HepG2 (cell line): ENCODE data around the gene RARG. TPM values are rescaled to one million over a fixed set of nuclear protein-coding genes. Genes with fewer than 3 reads are reported as not detected.

ENCODE experiments used
- ATAC-seq: fragments of 200-7000 bp; cut with Tn5 transposase; 3 replicates; pipeline ENCODE4 v1.9.1; 2020; ENCODE audit warnings: mild to moderate bottlenecking, moderate library complexity
- BruUV-seq: library from RNA; stranded (reverse); fragments of 400-500 nt; replicated peaks from 2 replicates; lab custom pipeline; 2021; lab: Mats Ljungman, UMichigan
- CTCF ChIA-PET: fragments of 300-600 bp; formaldehyde crosslinking; extraction: SDS; loops from one replicate; lab custom pipeline; 2021; ENCODE audit warnings: low total read pairs, inconsistent platforms, low intra/inter-chr PET ratio; lab: Yijun Ruan, JAX
- POLR2A ChIA-PET: fragments of 350-600 bp; sonication (Branson Sonifier 250); formaldehyde crosslinking; loops from one replicate; lab custom pipeline; 2020; ENCODE audit warnings: antibody characterized with exemption, inconsistent platforms; lab: Yijun Ruan, JAX
- DNase-seq: peaks from one replicate; pipeline ENCODE4 v3.0.0-alpha.2; 2015; ENCODE audit warnings: low spot score
- FAIRE-seq: peaks from 3 replicates; lab custom pipeline; 2011; peaks lifted over from hg19 to GRCh38; lab: Jason Lieb, UNC
- H2AFZ ChIP-seq: one replicate; pipeline ENCODE4 v1.6.1; 2011; ENCODE audit warnings: low read length, inconsistent platforms
- H3K27ac ChIP-seq: fragments of 300-600 bp; 3 replicates; pipeline ENCODE4 v1.8.0; 2011; ENCODE audit warnings: mixed run types, mild to moderate bottlenecking, mixed read lengths, low read length, inconsistent platforms; ENCODE audit not compliant: insufficient read depth; ENCODE audit errors: extremely low read length
- H3K27me3 ChIP-seq, 2 experiments: fragments of 200-600 bp in 1 of 2; 2 replicates in 1 of 2; 3 replicates in 1 of 2; pipeline versions ENCODE4 v1.6.0 to v1.8.0; 2011; ENCODE audit warnings: low read length in 2 of 2, mild to moderate bottlenecking in 2 of 2, moderate library complexity in 2 of 2, inconsistent platforms in 1 of 2; ENCODE audit not compliant: insufficient read depth in 2 of 2, control insufficient read depth in 1 of 2
- H3K36me3 ChIP-seq, 2 experiments: fragments of 200-600 bp in 1 of 2; replicated peaks in 1 of 2; 2 replicates in 1 of 2; 3 replicates in 1 of 2; pipeline versions ENCODE4 v1.5.1 to v1.8.0; 2011; ENCODE audit warnings: low read length in 2 of 2, inconsistent platforms in 1 of 2; ENCODE audit not compliant: insufficient read depth in 2 of 2, control insufficient read depth in 1 of 2
- H3K4me1 ChIP-seq: 2 replicates; pipeline ENCODE4 v1.5.1; 2012; ENCODE audit warnings: low read length, inconsistent platforms; ENCODE audit not compliant: insufficient read depth
- H3K4me2 ChIP-seq: 2 replicates; pipeline ENCODE4 v1.6.0; 2011; ENCODE audit warnings: low read depth, low read length, inconsistent platforms
- H3K4me3 ChIP-seq, 3 experiments: fragments of 200-600 bp in 1 of 3; sonication (generic), shearing (Covaris generic) in 1 of 3; replicated peaks in 1 of 3; 2 replicates each; pipeline ENCODE4 v1.5.1; 2011 to 2016; ENCODE audit warnings: low read length in 3 of 3, inconsistent platforms in 2 of 3, low read depth in 2 of 3, mild to moderate bottlenecking in 2 of 3, control low read depth in 1 of 3, mixed read lengths in 1 of 3; ENCODE audit not compliant: insufficient read depth in 1 of 3
- H3K79me2 ChIP-seq: one replicate; pipeline ENCODE4 v1.6.1; 2011; ENCODE audit warnings: low read length, inconsistent platforms; ENCODE audit not compliant: insufficient read depth
- H3K9ac ChIP-seq: 2 replicates; pipeline ENCODE4 v1.6.0; 2011; ENCODE audit warnings: mild to moderate bottlenecking, low read depth, low read length, inconsistent platforms; ENCODE audit not compliant: insufficient read depth
- H3K9me3 ChIP-seq: 2 replicates; pipeline ENCODE4 v1.5.1; 2012; ENCODE audit warnings: mild to moderate bottlenecking, low read length
- H4K20me1 ChIP-seq: 2 replicates; pipeline ENCODE4 v1.6.0; 2011; ENCODE audit warnings: inconsistent platforms, mild to moderate bottlenecking, low read length, moderate library complexity; ENCODE audit not compliant: insufficient read depth
- WGBS: methylation state at CpG from one replicate; pipeline ENCODE4 v1.1.6; 2017; ENCODE audit warnings: low lambda C conversion rate; 5-methylcytosine and 5-hydroxymethylcytosine counted together
- in situ Hi-C: cut with HindIII; loops from 2 replicates; pipeline ENCODE4 v1.10.0; 2017; ENCODE audit warnings: low pct_unique_long_range_greater_than_20kb; ENCODE audit not compliant: extremely low pct_ligation_motif_present
- intact Hi-C: fragments of 100-400 bp; cut with micrococcal nuclease; formaldehyde crosslinking; loops from one replicate; pipeline ENCODE4 v1.10.0; 2022; ENCODE audit not compliant: unreplicated experiment
- polyA plus RNA-seq, 8 experiments: library from polyadenylated mRNA; depleted of rRNA in 3 of 8; stranded (reverse) in 7 of 8; unstranded in 1 of 8; fragments of >200 nt; fragmentation: Illumina TruSeq in 4 of 8; extraction: Trizol in 4 of 8; gene quantifications; 2 replicates each; pipeline versions ENCODE4 v1.2.1 to v1.2.3, GENCODE V29; 2011 to 2016; ENCODE audit warnings: low read depth in 4 of 8, missing spikeins in 1 of 8, mixed read lengths in 1 of 8; ENCODE audit not compliant: insufficient read depth in 1 of 8
- total RNA-seq, 5 experiments: library from RNA; depleted of rRNA; stranded (reverse); fragments of >200 nt; fragmentation: Illumina TruSeq; extraction: Trizol; gene quantifications; 2 replicates each; pipeline ENCODE4 v1.2.3, GENCODE V29; 2016; ENCODE audit warnings: low read depth in 1 of 5
- TF ChIP-seq, protein P1 (sequence below): sonication (generic); formaldehyde crosslinking; IDR thresholded peaks from 2 replicates; pipeline ENCODE4 v1.8.1; 2022; ENCODE audit warnings: mild to moderate bottlenecking, missing genetic modification reagents
- TF ChIP-seq, protein P2 (sequence below): sonication (generic); formaldehyde crosslinking; IDR thresholded peaks from 2 replicates; pipeline ENCODE4 v1.4.0; 2020; ENCODE audit warnings: mild to moderate bottlenecking, low read depth, missing genetic modification reagents
- TF ChIP-seq, protein P3 (sequence below): sonication (generic); formaldehyde crosslinking; conservative IDR thresholded peaks from 2 replicates; pipeline ENCODE4 v1.8.1; 2023; ENCODE audit warnings: missing genetic modification reagents

RARG gene
- total and polyA plus RNA-seq, 2 of the 13 experiments (the other 11 are each of a cell fraction or from before 2014, with no cell fraction given) = 0.77 to 1.5 TPM

DNA sequence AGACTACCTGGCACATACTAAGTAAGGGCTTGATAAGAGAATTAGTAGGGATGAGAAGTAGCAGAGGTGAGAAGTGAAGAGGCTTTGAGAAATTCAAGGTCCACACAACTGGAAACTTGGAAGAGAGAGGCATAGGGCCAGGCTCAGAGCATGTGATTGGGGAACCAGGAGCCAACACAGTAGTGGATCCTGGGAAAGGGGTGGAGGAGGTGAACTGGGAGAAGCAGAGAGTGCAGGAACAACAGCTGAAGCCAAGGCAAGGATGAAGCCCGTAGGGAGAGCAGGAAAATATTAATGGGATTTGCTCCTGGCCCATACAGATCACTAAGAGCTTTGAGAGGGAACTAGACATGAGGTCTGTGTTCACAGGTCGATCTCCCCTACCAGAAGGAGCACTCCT, 23.6 kb downstream of the RARG start (continued):
- TF ChIP-seq, protein P1, sequence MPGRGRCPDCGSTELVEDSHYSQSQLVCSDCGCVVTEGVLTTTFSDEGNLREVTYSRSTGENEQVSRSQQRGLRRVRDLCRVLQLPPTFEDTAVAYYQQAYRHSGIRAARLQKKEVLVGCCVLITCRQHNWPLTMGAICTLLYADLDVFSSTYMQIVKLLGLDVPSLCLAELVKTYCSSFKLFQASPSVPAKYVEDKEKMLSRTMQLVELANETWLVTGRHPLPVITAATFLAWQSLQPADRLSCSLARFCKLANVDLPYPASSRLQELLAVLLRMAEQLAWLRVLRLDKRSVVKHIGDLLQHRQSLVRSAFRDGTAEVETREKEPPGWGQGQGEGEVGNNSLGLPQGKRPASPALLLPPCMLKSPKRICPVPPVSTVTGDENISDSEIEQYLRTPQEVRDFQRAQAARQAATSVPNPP (CRISPR knock-in tag) = no peak
- TF ChIP-seq, protein P2, sequence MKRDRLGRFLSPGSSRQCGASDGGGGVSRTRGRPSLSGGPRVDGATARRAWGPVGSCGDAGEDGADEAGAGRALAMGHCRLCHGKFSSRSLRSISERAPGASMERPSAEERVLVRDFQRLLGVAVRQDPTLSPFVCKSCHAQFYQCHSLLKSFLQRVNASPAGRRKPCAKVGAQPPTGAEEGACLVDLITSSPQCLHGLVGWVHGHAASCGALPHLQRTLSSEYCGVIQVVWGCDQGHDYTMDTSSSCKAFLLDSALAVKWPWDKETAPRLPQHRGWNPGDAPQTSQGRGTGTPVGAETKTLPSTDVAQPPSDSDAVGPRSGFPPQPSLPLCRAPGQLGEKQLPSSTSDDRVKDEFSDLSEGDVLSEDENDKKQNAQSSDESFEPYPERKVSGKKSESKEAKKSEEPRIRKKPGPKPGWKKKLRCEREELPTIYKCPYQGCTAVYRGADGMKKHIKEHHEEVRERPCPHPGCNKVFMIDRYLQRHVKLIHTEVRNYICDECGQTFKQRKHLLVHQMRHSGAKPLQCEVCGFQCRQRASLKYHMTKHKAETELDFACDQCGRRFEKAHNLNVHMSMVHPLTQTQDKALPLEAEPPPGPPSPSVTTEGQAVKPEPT (CRISPR knock-in tag) = no peak

DNA sequence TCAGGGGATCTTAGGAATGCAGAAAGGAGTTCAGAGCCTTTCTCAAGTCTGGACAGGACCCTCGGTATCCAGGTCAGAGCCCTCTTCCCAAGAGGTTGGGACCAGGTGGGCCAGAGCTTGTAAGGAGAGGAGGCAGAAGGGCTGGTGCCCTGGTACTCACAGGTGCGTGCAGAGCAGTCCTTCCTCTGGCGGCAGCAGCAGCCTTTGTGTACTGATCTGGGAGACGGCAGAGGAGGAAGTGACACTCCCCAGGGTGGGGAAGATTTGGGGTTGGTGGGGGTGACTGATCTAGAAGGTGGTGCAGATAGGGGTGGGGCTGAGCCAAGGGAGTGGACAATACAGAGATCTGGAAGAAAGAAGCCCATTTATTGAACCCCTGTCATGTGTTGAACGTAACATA, 25.0 kb downstream of the RARG start, which contains the start of gene ITGB7:
TSS of gene ITGB7 (minus strand) at position 210 of the 400 bp plus-strand sequence. CDS start 6,808 bp downstream, outside the sequence.
- FAIRE-seq (no peak), DNase-seq (no peak), ATAC-seq (no peak)
- ChIA-PET CTCF (no interaction called here), POLR2A (no interaction called here)
- H3K4me3 ChIP-seq = no peak within 1 kb of the TSS
- peaks cover 2 to 15% of the 10 kb centered on the region in 2 experiments; a peak in 3 of 5 replicates for H3K27me3 ChIP-seq
- no TSS peak for BruUV-seq
- no peaks in the 10 kb centered on the region for H3K79me2 ChIP-seq
- in situ Hi-C loops = no loop called here
- H3K36me3 ChIP-seq = no peaks in the 10 kb centered on the region
- no peak within 1 kb of the TSS for H3K9ac ChIP-seq
- TF ChIP-seq, protein P3, sequence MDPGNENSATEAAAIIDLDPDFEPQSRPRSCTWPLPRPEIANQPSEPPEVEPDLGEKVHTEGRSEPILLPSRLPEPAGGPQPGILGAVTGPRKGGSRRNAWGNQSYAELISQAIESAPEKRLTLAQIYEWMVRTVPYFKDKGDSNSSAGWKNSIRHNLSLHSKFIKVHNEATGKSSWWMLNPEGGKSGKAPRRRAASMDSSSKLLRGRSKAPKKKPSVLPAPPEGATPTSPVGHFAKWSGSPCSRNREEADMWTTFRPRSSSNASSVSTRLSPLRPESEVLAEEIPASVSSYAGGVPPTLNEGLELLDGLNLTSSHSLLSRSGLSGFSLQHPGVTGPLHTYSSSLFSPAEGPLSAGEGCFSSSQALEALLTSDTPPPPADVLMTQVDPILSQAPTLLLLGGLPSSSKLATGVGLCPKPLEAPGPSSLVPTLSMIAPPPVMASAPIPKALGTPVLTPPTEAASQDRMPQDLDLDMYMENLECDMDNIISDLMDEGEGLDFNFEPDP (CRISPR knock-in tag) = no peak
- no peak within 1 kb of the TSS for H2AFZ ChIP-seq
- intact Hi-C loops = no loop called here
- H3K9me3 ChIP-seq = no peaks in the 10 kb centered on the region
- peaks cover 30% of the 10 kb centered on the region for H3K4me1 ChIP-seq
- no peak within 1 kb of the TSS for H3K27ac ChIP-seq
- no peak within 1 kb of the TSS for H3K4me2 ChIP-seq
- H4K20me1 ChIP-seq = no peaks in the 10 kb centered on the region
- WGBS = 14% methylated on average over 4 of the region's 5 CpGs
